KMS-11 (cell line): Measurements from ENCODE around the gene ANOS1.

Source experiments
- H2AFZ ChIP-seq: fragments of 200-600 bp; sonication (generic); 2 replicates; pipeline ENCODE4 v1.6.1; 2016; ENCODE audit warnings: antibody characterized with exemption, mixed run types, low read depth
- H3K27ac ChIP-seq: fragments of 200-600 bp; sonication (generic); 2 replicates; pipeline ENCODE4 v1.6.1; 2016; ENCODE audit warnings: mild to moderate bottlenecking, mixed run types
- H3K27me3 ChIP-seq: fragments of 200-600 bp; sonication (generic); 2 replicates; pipeline ENCODE4 v1.6.1; 2017; ENCODE audit warnings: mild to moderate bottlenecking, low read depth, mixed run types, moderate library complexity; ENCODE audit not compliant: insufficient read depth
- H3K36me3 ChIP-seq: fragments of 200-600 bp; sonication (generic); 2 replicates; pipeline ENCODE4 v1.6.1; 2017; ENCODE audit warnings: mild to moderate bottlenecking, mixed run types; ENCODE audit not compliant: insufficient read depth
- H3K4me1 ChIP-seq: fragments of 200-600 bp; sonication (generic); 2 replicates; pipeline ENCODE4 v1.6.1; 2016; ENCODE audit warnings: mild to moderate bottlenecking, low read depth, mixed run types; ENCODE audit not compliant: poor library complexity, severe bottlenecking
- H3K4me2 ChIP-seq: fragments of 200-600 bp; sonication (generic); 2 replicates; pipeline ENCODE4 v1.7.0; 2016; ENCODE audit warnings: mild to moderate bottlenecking, mixed run types
- H3K4me3 ChIP-seq: fragments of 200-600 bp; sonication (generic); IDR thresholded peaks from 2 replicates; pipeline ENCODE4 v1.6.1; 2017; ENCODE audit warnings: low read depth, low read length, mixed read lengths; ENCODE audit not compliant: insufficient read depth
- H3K79me2 ChIP-seq: fragments of 200-600 bp; sonication (generic); 2 replicates; pipeline ENCODE4 v1.6.1; 2016; ENCODE audit warnings: low read depth, mixed run types; ENCODE audit not compliant: insufficient read depth
- H3K9ac ChIP-seq: fragments of 200-600 bp; sonication (generic); 2 replicates; pipeline ENCODE4 v1.6.1; 2016; ENCODE audit warnings: mild to moderate bottlenecking, mixed run types
- H4K20me1 ChIP-seq: fragments of 200-600 bp; sonication (generic); 2 replicates; pipeline ENCODE4 v1.6.1; 2016; ENCODE audit warnings: mild to moderate bottlenecking, mixed run types; ENCODE audit not compliant: insufficient read depth
- CTCF ChIP-seq: fragments of 200-600 bp; sonication (generic); conservative IDR thresholded peaks from 2 replicates; pipeline ENCODE4 v1.6.1; 2017; ENCODE audit warnings: low read depth, mild to moderate bottlenecking, antibody characterized with exemption, low read length, moderate library complexity, mixed read lengths

Gene ANOS1

GRCh38 chrX:8632924-8633323 is 99.0 kb downstream of the ANOS1 start:
- Histone ChIP-seq H3K79me2 (no peaks in the 10 kb centered on the region), H3K4me2 (no peak overlapping the region), H3K9ac (no peak overlapping the region), H3K27me3 (no peaks in the 10 kb centered on the region), H4K20me1 (no peaks in the 10 kb centered on the region), H3K27ac (no peak overlapping the region), H2AFZ (no peak overlapping the region), H3K4me1 (peaks cover 8% of the 10 kb centered on the region), H3K4me3 (no peak overlapping the region), H3K36me3 (no peaks in the 10 kb centered on the region)
- no peak for TF ChIP-seq CTCF

- no peak overlapping the region for H3K4me2 ChIP-seq
- no peaks in the 10 kb centered on the region for H4K20me1 ChIP-seq
- no peak for TF ChIP-seq CTCF
- H3K9ac ChIP-seq, result no peak overlapping the region
- no peaks in the 10 kb centered on the region for H3K27me3 ChIP-seq
- H3K4me3 ChIP-seq, result no peak overlapping the region
- H3K36me3 ChIP-seq, result no peaks in the 10 kb centered on the region
- no peaks in the 10 kb centered on the region for H3K79me2 ChIP-seq
- peaks cover 6% of the 10 kb centered on the region for H3K4me1 ChIP-seq
- H3K27ac ChIP-seq, result no peak overlapping the region
- no peak overlapping the region for H2AFZ ChIP-seq
Observed at GRCh38 chrX:8629871-8630270, 102.1 kb downstream of the ANOS1 start.

GRCh38 chrX:8627796-8628195 is 104.1 kb downstream of the ANOS1 start:
- H3K4me3 ChIP-seq, result no peak overlapping the region
- H3K27ac ChIP-seq, result no peak overlapping the region
- H3K79me2 ChIP-seq, result no peaks in the 10 kb centered on the region
- no peak for TF ChIP-seq CTCF
- H3K4me2 ChIP-seq, result no peak overlapping the region
- no peak overlapping the region for H3K9ac ChIP-seq
- no peaks in the 10 kb centered on the region for H3K27me3 ChIP-seq
- no peaks in the 10 kb centered on the region for H3K36me3 ChIP-seq
- no peaks in the 10 kb centered on the region for H4K20me1 ChIP-seq
- no peak overlapping the region for H2AFZ ChIP-seq
- no peaks in the 10 kb centered on the region for H3K4me1 ChIP-seq

GRCh38 chrX:8607326-8607725 is 124.6 kb downstream of the ANOS1 start:
- Histone ChIP-seq H3K4me1 (no peaks in the 10 kb centered on the region), H3K4me2 (no peak overlapping the region), H2AFZ (no peak overlapping the region), H3K27ac (no peak overlapping the region), H3K4me3 (no peak overlapping the region), H3K27me3 (no peaks in the 10 kb centered on the region), H3K36me3 (no peaks in the 10 kb centered on the region), H4K20me1 (no peaks in the 10 kb centered on the region), H3K9ac (no peak overlapping the region), H3K79me2 (no peaks in the 10 kb centered on the region)
- no peak for TF ChIP-seq CTCF

GRCh38 chrX:8604131-8604530 is 127.8 kb downstream of the ANOS1 start:
- no peaks in the 10 kb centered on the region for H3K36me3 ChIP-seq
- no peak overlapping the region for H2AFZ ChIP-seq
- H3K4me3 ChIP-seq, result no peak overlapping the region
- no peak for TF ChIP-seq CTCF
- H3K27me3 ChIP-seq, result no peaks in the 10 kb centered on the region
- H4K20me1 ChIP-seq, result no peaks in the 10 kb centered on the region
- H3K4me2 ChIP-seq, result no peak overlapping the region
- no peak overlapping the region for H3K9ac ChIP-seq
- H3K4me1 ChIP-seq, result no peaks in the 10 kb centered on the region
- H3K79me2 ChIP-seq, result no peaks in the 10 kb centered on the region
- H3K27ac ChIP-seq, result no peak overlapping the region
